ENCODE measurements around the gene MAGI2. TPM values are rescaled to one million over a fixed set of nuclear protein-coding genes. Genes with fewer than 3 reads are reported as not detected.

MAGI2 gene
- total RNA-seq, 1 donor from 2014 or later: 0.38 TPM

GRCh38 chr7:78172267-78172757 lies 1281.2 kb downstream of the MAGI2 start:
- ATAC-seq (ENCODE audit: low read depth) (no peak), DNase-seq (no peak)
- Mint-ChIP-seq H3K9me3 (no peaks in the 10 kb centered on the region), H3K27ac (no peak overlapping the region), H3K4me3 (no peak overlapping the region), H3K36me3 (ENCODE audit: low read depth) (no peaks in the 10 kb centered on the region), H3K27me3 (peaks cover 4% of the 10 kb centered on the region), H3K4me1 (no peaks in the 10 kb centered on the region)
- no peak for TF ChIP-seq CTCF (IDR thresholded peaks at IDR 0.05)
- ChIA-PET POLR2A (no interaction called here), CTCF (no interaction called here)
- intact Hi-C loops (cut with micrococcal nuclease): no loop called here

DNA sequence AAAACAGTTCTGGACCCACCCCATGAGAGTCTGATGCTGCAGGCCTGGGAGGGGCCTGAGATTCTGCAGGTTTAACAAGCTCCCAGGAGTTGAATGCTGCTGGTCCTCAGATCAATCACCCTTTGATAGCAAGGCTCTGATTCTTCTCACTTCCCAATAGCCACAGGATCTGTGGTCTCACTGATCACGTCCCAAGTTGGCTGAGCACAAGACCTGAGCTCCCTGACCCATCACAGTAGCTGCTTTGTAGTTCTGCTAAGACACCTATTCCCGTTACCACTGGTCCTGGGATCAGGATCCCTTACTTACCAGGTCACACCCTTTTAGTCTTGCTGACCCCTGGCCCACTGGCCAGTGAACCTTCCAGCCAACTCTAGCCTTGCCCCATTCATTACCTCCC lies 1282.1 kb downstream of the MAGI2 start:
- H3K9me3 Mint-ChIP-seq: no peaks in the 10 kb centered on the region
- ChIA-PET CTCF (no interaction called here), POLR2A (no interaction called here)
- no peaks in the 10 kb centered on the region for H3K4me1 Mint-ChIP-seq
- H3K4me3 Mint-ChIP-seq: no peak overlapping the region
- H3K27me3 Mint-ChIP-seq: peaks cover 4% of the 10 kb centered on the region
- no peaks in the 10 kb centered on the region for H3K36me3 Mint-ChIP-seq (ENCODE audit: low read depth)
- no peak for DNase-seq
- TF ChIP-seq CTCF (IDR thresholded peaks at IDR 0.05): no peak
- no peak for ATAC-seq (ENCODE audit: low read depth)
- no peak overlapping the region for H3K27ac Mint-ChIP-seq
- intact Hi-C loops (cut with micrococcal nuclease): no loop called here

DNA sequence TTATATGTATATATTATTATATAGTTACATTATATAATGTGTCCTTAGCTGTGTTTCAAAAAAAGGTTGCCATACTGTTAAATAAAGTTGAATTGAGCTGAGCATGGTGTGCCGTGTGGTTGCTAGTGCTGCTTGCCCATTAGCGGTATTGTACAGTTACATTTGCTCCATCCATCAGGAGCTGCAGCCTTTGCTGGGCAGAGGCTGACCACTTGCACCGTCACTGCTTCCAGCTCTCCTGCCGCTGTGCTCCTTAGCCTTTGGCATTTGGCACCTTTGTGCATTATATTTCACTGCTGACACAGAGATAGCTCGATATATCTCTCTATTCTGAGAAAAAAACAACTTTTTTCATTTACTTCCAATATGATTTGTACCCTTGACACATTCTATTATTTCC lies 1282.7 kb downstream of the MAGI2 start:
- ChIA-PET POLR2A (no interaction called here), CTCF (no interaction called here)
- ATAC-seq (ENCODE audit: low read depth) (no peak), DNase-seq (no peak)
- Mint-ChIP-seq H3K9me3 (no peaks in the 10 kb centered on the region), H3K36me3 (ENCODE audit: low read depth) (no peaks in the 10 kb centered on the region), H3K4me3 (no peak overlapping the region), H3K27ac (no peak overlapping the region), H3K27me3 (peaks cover 4% of the 10 kb centered on the region), H3K4me1 (no peaks in the 10 kb centered on the region)
- intact Hi-C loops (cut with micrococcal nuclease): loop anchor here (1.0 kb wide), 1 partner anchor 18 kb away; no protein-coding TSS in a partner anchor
- TF ChIP-seq CTCF (IDR thresholded peaks at IDR 0.05): no peak

GRCh38 chr7:78169992-78170391 lies 1283.5 kb downstream of the MAGI2 start:
- CTCF ChIA-PET: no interaction called here
- ATAC-seq (ENCODE audit: low read depth) (no peak), DNase-seq (no peak)
- intact Hi-C loops (cut with micrococcal nuclease): loop anchor here (1.0 kb wide), 1 partner anchor 19 kb away; no protein-coding TSS in a partner anchor
- no peaks in the 10 kb centered on the region for H3K9me3 Mint-ChIP-seq
- no peaks in the 10 kb centered on the region for H3K36me3 Mint-ChIP-seq (ENCODE audit: low read depth)
- POLR2A ChIA-PET: no interaction called here
- no peak for TF ChIP-seq CTCF (IDR thresholded peaks at IDR 0.05)
- no peaks in the 10 kb centered on the region for H3K4me1 Mint-ChIP-seq
- peaks cover 4% of the 10 kb centered on the region for H3K27me3 Mint-ChIP-seq
- no peak overlapping the region for H3K4me3 Mint-ChIP-seq
- H3K27ac Mint-ChIP-seq: no peak overlapping the region

- intact Hi-C loops (cut with micrococcal nuclease): no loop called here
These were observed 1284.6 kb downstream of the MAGI2 start for GRCh38 chr7:78168865-78169264.

More at GRCh38 chr7:78168865-78169264, 1284.6 kb downstream of the MAGI2 start:
- H3K36me3 Mint-ChIP-seq (ENCODE audit: low read depth): no peaks in the 10 kb centered on the region
- H3K27ac Mint-ChIP-seq: no peak overlapping the region
- H3K27me3 Mint-ChIP-seq: peaks cover 4% of the 10 kb centered on the region
- DNase-seq (no peak), ATAC-seq (ENCODE audit: low read depth) (no peak)
- no peak overlapping the region for H3K4me3 Mint-ChIP-seq
- no peak for TF ChIP-seq CTCF (IDR thresholded peaks at IDR 0.05)
- H3K9me3 Mint-ChIP-seq: no peaks in the 10 kb centered on the region
- ChIA-PET CTCF (no interaction called here), POLR2A (no interaction called here)
- no peaks in the 10 kb centered on the region for H3K4me1 Mint-ChIP-seq

Measured in activated B cell treated with CpG ODN at 0.5 μM for 24 hours (primary cell).